ENCODE measurements around the gene SCIN.
"Not testable (repeated sequence)": the region's sequence is repeated elsewhere in the genome, so short reads cannot be mapped to it uniquely, and the experiment has no call there.

Gene SCIN

DNA sequence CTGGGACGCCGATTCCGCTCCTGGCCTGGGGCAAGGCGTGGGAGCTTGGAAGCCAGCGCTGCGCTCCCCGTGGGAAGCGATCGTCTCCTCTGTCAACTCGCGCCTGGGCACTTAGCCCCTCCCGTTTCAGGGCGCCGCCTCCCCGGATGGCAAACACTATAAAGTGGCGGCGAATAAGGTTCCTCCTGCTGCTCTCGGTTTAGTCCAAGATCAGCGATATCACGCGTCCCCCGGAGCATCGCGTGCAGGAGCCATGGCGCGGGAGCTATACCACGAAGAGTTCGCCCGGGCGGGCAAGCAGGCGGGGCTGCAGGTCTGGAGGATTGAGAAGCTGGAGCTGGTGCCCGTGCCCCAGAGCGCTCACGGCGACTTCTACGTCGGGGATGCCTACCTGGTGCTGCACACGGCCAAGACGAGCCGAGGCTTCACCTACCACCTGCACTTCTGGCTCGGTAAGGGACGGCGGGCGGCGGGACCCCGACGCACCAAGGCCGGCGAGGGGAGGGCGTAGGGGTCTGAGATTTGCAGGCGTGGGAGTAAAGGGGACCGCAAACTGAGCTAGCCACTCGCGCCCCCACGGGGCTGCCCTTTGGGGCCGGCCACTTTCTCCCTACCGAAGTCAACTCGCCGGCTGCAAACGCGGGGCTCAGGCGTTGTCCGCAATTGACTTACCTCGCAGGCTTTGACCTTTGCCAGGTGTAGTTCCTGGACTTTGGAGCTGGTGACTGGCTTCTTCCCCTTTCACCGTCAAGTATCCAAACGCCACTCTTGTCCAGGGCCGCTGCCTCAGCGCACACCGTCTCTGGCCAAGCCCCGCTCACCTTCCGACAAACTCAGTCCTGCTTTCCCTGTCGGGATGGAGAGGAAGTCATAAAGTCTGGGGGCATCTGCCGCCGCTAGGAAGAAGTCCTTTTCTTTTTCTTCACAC is at the start of gene SCIN:
Gene SCIN, plus strand, starts transcription at position 187 of the 928 bp plus-strand sequence. Its CDS starts 67 bp downstream, at position 254.
- DNase-seq = peak; percentile 17

DNA sequence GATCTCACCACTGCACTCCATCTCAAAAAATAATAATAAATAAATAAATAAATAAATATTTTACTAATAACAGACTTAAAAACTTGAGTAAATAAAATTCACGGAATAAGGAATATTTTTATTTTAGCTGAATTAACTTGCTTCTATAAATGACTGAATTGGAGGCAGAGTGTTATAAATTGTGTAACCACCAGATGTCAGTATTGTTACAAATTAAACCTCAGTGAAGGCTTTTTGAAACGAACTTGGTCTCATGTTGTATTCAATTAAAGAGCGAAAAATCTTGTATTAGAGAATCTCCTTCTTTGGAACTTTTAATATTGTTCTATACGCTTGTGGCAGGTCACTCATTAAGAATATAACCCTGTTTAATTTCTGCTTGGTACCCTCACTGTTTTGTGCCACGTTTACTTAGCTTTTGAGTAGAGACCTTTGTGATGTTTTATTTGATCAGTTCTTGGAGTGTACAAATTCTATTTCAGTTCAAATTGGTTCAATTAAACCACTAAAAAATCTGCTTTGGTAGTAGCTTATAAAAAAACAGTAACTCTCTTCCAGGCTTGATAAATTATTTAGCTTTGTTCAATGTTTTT is 45.6 kb upstream of the SCIN start:
- DNase-seq = peak; percentile 45

- DNase-seq = not testable (repeated sequence)
Measured at GRCh38 chr7:12526693-12527092, 43.8 kb upstream of the SCIN start.

DNA sequence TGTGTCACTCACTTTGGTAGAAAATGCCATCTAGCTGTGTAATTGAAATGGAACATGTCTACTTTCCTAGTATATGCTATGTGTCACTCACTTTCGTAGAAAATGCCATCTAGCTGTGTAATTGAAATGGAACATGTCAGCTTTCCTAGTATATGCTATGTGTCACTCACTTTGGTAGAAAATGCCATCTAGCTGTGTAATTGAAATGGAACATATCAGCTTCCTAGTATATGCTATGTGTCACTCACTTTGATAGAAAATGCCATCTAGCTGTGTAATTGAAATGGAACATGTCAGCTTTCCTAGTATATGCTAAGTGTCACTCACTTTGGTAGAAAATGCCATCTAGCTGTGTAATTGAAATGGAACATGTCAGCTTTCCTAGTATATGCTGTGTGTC is 42.9 kb upstream of the SCIN start:
- DNase-seq = not testable (repeated sequence)

DNA sequence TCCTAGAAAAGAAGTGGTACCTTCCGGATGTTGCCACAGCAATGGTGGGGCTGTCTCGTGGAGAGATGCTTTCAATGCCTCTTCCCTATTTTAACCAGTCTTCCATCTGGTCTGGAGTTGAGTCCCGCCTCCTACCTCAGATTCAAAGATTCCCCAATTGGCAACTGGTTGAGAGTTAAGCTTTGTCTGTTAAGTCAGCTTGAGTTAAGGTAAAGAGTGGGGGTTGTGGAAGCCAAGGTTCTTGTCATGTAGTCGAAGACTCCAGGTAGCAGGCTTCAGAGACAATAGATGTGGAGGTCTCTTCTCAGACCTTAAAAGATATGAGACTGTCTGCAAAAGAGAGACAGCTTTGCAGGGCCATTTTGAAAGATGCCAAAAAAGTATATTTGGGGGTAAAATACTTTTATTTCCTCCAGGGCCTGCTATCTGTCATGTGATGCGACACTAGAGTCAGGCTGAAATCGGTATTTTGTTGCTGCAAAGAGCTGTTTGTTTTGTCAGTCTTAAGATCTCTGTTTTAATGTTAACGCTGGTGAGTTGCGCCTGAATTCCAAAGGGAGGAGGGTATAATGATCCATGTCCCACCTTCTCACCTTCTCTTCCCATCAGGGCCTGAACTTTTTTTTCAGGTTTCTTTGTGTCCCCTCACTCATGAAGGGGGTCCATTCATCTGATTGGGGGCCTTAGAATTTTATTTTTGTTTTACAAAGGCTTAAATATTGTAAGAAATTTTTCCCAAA is 40.4 kb upstream of the SCIN start:
- DNase-seq = no peak

- no peak for DNase-seq
Measured at GRCh38 chr7:12531784-12532183, 38.7 kb upstream of the SCIN start.

DNA sequence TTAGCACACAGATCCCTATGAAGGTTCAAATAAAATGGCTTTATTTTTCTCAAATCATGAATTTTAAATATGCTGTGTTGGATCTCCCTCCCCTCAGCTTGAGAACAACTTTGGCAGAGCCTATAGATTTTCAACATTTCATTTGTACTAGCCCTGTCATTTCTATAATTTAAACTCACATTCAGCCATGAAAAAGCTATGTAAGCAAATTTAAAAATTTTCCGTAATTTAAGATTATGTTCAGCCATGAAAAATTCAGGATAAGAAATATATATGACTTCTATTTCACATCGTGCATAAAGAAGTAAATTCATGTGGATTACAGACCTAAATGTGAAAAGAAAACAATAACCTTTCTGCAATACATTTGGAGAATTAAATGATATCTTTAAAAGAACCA is 36.5 kb upstream of the SCIN start:
- DNase-seq = no peak

DNA sequence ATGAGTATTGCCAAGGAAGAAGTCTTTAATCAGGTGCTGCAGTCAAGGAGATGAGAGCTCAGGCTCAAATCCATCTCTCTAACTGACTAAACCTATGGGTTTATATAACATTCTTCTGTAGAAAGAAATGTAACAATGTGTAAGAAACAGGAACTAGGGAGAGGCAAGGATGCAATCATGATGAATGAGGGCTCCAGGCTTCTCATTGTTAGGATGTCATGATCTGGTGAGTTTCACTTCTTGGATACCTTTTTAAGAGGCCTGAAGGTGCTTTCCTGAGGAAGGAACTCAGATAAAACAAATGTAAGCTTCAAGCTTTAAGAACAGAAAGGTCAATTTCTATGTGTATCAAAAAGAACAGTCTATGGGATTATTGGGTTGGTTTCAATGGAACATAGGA is 30.8 kb upstream of the SCIN start:
- DNase-seq = no peak

GRCh38 chr7:12540850-12541249 is 29.7 kb upstream of the SCIN start:
- DNase-seq = no peak

DNA sequence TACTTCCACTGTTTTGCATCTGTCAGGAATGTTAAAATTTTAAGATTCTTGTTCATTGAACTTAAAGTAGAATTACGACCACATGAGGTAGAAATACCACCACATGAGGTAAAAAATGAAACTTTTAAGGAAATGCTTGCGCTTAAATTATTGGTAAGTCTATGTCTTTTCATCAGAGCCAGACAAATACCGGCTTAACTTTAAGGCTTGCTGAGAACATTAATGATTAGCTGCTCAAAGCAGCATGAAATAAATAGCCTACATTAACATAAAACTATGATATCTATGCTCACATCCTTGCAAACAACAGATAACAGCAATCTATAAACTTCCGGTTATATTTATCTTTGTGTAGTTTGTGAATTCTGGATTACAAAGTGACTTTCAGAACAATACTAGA is 26.9 kb upstream of the SCIN start:
- DNase-seq = no peak

GRCh38 chr7:12549106-12549505 is 21.4 kb upstream of the SCIN start:
- no peak for DNase-seq

GRCh38 chr7:12550956-12551355 is 19.6 kb upstream of the SCIN start:
- no peak for DNase-seq

- no peak for DNase-seq
Measured at GRCh38 chr7:12552876-12553275, 17.6 kb upstream of the SCIN start.

DNA sequence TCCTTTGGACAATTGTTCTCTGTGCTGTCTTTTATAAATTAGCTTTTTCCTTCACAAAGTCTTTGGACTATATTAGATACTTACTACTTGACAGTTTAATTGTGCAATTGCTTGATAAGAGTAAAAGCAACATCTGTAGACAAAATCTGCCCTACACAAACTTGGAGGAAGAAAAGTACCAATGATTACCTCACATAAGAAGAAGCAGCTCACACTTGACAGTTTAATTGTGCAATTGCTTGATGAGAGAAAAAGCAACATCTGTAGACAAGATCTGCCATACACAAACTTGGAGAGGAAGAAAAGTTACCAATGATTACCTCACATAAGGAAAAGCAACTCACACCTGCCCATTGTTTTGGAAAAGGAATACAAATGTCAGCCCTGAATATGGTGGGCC is 17.1 kb upstream of the SCIN start:
- no peak for DNase-seq

GRCh38 chr7:12554351-12554750 is 16.2 kb upstream of the SCIN start:
- DNase-seq = no peak

GRCh38 chr7:12554872-12555271 is 15.6 kb upstream of the SCIN start:
- DNase-seq = no peak

DNA sequence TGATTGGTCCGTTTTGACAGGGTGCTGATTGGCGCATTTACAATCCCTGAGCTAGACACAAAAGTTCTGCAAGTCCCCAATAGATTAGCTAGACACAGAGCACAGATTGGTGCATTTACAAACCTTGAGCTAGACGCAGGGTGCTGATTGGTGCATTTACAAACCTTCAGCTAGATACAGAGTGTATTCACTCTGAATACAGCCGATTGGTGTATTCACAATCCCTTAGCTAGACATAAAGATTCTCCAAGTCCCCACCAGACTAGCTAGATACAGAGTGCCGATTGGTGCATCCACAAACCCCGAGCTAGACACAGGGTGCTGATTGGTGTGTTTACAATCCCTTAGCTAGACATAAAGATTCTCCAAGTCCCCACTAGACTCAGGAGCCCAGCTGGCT is 14.8 kb upstream of the SCIN start:
- peak; percentile 15 for DNase-seq

- peak; percentile 7 for DNase-seq
Measured at GRCh38 chr7:12556139-12556792, 14.3 kb upstream of the SCIN start.

DNA sequence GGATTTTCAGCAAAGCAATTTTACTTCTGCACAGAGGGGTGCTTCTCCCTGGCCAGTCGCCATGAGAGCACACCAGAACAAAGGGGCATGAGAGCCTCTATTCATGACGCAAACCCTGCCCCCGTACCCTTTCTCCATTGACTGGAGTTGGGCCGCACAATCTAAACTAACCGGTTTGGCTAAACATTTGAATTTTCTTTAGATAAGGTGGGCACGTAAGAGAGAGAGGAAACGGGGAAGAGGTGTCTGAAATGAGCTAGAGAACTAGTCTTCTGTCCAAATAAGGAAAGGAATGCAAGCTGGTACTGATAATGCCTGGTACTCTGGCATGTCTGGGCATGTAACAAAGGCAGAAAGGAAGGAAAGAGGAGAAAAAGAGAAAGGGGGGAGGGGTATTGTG is 13.2 kb upstream of the SCIN start:
- no peak for DNase-seq

DNA sequence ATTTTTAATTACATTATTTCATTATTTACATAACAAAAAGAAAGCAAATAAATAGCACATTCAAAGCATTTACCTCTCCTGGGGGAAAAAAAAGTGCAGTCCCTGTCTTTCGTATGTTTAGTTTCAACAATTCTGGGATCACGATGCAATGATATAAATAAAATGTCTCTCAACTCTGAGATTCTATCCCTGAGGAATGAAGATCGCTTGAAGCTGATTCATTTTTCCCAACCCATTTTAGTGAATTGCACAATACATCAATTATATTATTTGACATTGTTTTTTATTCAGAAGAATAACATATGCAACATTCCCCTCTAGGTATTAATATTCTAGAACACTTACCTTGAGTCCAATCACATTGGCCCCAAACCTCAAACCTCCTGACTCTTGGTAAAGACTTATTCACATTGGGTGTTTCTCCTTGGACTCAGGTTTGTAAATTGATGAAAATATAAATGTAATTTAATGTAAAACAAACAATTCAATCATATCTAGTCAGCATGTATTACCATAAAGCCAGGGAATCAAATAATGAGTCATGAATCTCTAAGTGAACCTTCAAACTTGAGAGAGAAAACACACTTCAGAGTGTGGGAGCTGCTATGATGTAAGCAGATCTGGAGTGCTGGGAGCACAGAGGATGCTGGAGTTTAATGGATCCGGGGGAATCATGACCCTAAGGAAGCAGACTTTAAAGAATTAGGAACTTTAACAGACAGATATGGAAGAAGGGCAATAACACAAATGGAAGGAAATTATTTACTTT is 5.3 kb upstream of the SCIN start:
- no peak for DNase-seq

GRCh38 chr7:12565873-12566272 is 4.6 kb upstream of the SCIN start:
- DNase-seq = no peak

DNA sequence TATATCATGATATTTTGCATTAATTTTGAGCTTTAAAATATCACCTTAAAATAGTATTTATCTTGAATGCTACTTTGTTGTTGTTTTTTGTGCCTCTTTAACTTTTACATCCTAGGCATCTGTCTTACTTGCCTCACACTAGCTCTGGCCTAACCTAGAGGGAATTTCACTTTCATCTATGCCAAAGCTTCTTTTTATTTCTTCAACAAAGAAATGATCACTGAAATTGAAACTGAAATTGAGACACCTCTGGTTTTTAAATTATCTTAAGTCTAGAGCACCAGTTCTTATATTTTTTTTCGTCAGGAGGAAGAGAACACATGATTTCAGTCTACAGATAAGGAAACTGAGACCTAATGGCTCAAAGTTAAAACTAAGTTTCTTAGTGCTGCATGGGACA is 3.5 kb upstream of the SCIN start:
- DNase-seq = no peak
